Frontal cortex (tissue), 4 donors: Measurements from ENCODE around the gene JAKMIP2. TPM values are rescaled to one million over a fixed set of nuclear protein-coding genes. Genes with fewer than 3 reads are reported as not detected.
"Not testable (repeated sequence)": the region's sequence is repeated elsewhere in the genome, so short reads cannot be mapped to it uniquely, and the experiment has no call there.

Source experiments
- DNase-seq, 2 donors: peaks; one replicate each; pipeline ENCODE4 v3.0.0; 2012; ENCODE audit warnings: low spot score in 2 of 2
- FAIRE-seq: peaks from 2 replicates; lab custom pipeline; 2012; peaks lifted over from hg19 to GRCh38; lab: Jason Lieb, UNC
- total RNA-seq: library from RNA; depleted of rRNA; stranded (reverse); fragments of >200 nt; gene quantifications from one replicate; pipeline ENCODE4 v1.2.3, GENCODE V29; 2014
- donor health status: control.
- donor health status: control.
- donor health status: control.

JAKMIP2 gene
- total RNA-seq, 1 donor from 2014 or later: 56.3 TPM

GRCh38 chr5:147628058-147628895, 154.3 kb downstream of the JAKMIP2 start:
- peak; percentile 39 for FAIRE-seq
- peak; percentile 12 to 43 for DNase-seq

- FAIRE-seq: no peak
- DNase-seq: no peak
Measured at GRCh38 chr5:147626464-147626863, 156.1 kb downstream of the JAKMIP2 start.

- no peak for DNase-seq
- no peak for FAIRE-seq
Measured at GRCh38 chr5:147621016-147621415, 161.5 kb downstream of the JAKMIP2 start.

- DNase-seq (no peak), FAIRE-seq (no peak)
Measured at GRCh38 chr5:147619281-147619878, 163.1 kb downstream of the JAKMIP2 start.

GRCh38 chr5:147617711-147618350, 164.7 kb downstream of the JAKMIP2 start:
- DNase-seq (no peak), FAIRE-seq (no peak)

GRCh38 chr5:147617191-147617606, 165.3 kb downstream of the JAKMIP2 start:
- DNase-seq (no peak), FAIRE-seq (no peak)

- FAIRE-seq (no peak), DNase-seq (no peak)
Measured at GRCh38 chr5:147616421-147616820, 166.1 kb downstream of the JAKMIP2 start.

GRCh38 chr5:147613359-147613758, 169.2 kb downstream of the JAKMIP2 start:
- DNase-seq: no peak
- no peak for FAIRE-seq

GRCh38 chr5:147611483-147611882, 171.0 kb downstream of the JAKMIP2 start:
- FAIRE-seq: no peak
- no peak for DNase-seq

GRCh38 chr5:147610798-147611197, 171.7 kb downstream of the JAKMIP2 start:
- DNase-seq (no peak), FAIRE-seq (no peak)

- DNase-seq (no peak), FAIRE-seq (no peak)
Measured at GRCh38 chr5:147601652-147602051, 180.9 kb downstream of the JAKMIP2 start.

- FAIRE-seq: no peak
Measured at GRCh38 chr5:147591120-147591519, 191.4 kb downstream of the JAKMIP2 start.

GRCh38 chr5:147590096-147590495, 192.4 kb downstream of the JAKMIP2 start:
- DNase-seq (no peak), FAIRE-seq (no peak)

More at GRCh38 chr5:147591120-147591519, 191.4 kb downstream of the JAKMIP2 start:
- DNase-seq: no peak

GRCh38 chr5:147586832-147587231, 195.7 kb downstream of the JAKMIP2 start:
- FAIRE-seq: no peak
- DNase-seq: no peak

- FAIRE-seq (no peak), DNase-seq (no peak)
Measured at GRCh38 chr5:147586221-147586620, 196.3 kb downstream of the JAKMIP2 start.

GRCh38 chr5:147582272-147582671, 200.3 kb downstream of the JAKMIP2 start:
- DNase-seq, FAIRE-seq: not testable (repeated sequence)

GRCh38 chr5:147580418-147580817, 202.1 kb downstream of the JAKMIP2 start:
- FAIRE-seq, DNase-seq: not testable (repeated sequence)

- DNase-seq (no peak), FAIRE-seq (peak; percentile 72)
Measured at GRCh38 chr5:147578228-147579024, 204.1 kb downstream of the JAKMIP2 start.

- no peak for DNase-seq
- peak; percentile 21 for FAIRE-seq
Measured at GRCh38 chr5:147576646-147577535, 205.6 kb downstream of the JAKMIP2 start.
